Middle frontal gyrus (tissue), 1 donor: ENCODE results near the gene PFKP.

Source experiments
- DNase-seq: peaks from one replicate; pipeline ENCODE4 v3.0.0-alpha.2; 2015; ENCODE audit warnings: low spot score; ENCODE audit errors: extremely low spot score

The PFKP gene

DNA sequence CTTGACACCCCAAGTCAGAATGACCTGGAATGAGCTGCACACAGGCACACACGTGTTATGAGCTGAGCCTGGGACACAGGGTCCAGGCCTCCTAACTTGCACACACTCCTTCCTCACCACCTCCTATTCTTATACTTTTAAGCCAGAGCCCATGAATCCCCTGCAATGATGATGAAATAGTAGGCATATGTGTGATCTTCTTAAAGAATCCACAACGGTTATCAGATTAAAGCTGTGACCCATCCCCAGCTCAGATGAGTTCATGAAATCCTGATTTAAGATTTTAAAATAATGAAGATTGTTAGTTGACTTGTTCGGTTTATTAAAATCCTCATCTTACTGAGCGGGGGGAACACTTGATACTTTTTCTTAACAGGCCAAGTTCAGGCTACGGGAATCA lies 66.6 kb downstream of the PFKP start:
- DNase-seq = no peak

DNA sequence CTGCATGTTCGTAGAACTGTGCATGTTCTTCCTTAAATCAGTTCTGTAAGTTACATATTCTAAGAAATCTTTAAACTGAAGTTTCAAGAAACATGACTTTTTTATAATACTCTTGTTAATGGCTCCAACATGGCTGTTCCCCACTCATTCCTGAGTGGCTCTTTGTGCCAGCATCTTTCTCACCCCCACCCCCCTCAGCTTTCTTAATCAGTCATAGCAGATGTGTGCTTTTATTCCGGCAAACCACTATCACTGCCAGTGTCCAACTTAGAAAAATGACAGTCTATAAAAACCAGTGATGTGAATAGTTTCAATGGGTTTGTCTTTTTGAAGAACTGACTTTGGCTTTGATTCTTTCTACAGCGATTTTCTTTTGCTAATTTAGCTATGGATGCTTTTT lies 67.7 kb downstream of the PFKP start:
- DNase-seq = no peak

DNA sequence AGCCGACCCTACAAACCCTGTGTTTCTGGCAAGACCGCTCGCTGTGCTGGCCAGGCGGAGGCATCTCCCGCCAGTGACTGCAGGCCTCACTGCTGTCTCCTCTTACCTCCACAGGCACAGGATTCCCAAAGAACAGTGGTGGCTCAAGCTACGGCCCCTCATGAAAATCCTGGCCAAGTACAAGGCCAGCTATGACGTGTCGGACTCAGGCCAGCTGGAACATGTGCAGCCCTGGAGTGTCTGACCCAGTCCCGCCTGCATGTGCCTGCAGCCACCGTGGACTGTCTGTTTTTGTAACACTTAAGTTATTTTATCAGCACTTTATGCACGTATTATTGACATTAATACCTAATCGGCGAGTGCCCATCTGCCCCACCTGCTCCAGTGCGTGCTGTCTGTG lies 69.0 kb downstream of the PFKP start:
- DNase-seq = no peak

DNA sequence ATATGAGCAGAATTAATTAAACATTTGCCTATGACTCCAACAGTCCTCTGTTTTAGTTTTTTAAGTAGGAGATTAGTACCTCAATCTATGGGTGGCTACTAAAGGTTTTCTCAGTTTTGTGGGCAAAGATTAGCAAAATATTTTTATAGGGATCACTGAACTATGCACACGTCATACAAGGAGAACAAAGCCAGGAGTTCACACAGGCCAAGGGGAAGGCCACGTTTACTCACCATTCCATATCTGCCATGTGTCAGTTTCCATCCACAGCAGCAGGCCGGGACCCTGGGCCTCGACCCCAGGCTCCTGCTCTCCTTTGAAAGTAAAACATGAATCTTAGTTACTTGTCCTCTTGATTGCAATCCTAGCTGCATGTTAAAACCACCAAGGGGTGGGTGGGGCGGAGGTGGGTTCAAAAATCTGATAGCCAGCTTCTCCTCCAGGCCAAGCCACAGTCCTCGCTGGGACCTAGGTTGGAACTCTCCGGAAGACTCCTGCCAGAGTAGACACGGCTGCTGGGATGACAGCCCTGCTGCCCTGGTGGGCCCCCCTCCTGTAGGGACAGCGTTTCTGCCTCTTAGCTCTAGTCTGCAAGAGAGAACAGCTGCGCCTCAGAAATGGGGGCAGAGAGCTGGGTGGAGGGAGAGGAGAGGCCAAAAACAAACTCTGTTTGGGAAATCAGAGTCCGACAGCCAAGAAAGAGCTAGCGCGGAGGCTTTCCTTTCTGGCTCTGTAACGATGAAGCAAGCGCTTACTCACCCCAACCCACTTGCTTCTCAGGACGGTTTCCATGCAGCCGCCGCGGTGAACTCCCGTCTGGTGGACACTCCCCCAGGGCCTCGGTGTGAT lies 69.6 kb downstream of the PFKP start:
- peak; percentile 40 for DNase-seq

DNA sequence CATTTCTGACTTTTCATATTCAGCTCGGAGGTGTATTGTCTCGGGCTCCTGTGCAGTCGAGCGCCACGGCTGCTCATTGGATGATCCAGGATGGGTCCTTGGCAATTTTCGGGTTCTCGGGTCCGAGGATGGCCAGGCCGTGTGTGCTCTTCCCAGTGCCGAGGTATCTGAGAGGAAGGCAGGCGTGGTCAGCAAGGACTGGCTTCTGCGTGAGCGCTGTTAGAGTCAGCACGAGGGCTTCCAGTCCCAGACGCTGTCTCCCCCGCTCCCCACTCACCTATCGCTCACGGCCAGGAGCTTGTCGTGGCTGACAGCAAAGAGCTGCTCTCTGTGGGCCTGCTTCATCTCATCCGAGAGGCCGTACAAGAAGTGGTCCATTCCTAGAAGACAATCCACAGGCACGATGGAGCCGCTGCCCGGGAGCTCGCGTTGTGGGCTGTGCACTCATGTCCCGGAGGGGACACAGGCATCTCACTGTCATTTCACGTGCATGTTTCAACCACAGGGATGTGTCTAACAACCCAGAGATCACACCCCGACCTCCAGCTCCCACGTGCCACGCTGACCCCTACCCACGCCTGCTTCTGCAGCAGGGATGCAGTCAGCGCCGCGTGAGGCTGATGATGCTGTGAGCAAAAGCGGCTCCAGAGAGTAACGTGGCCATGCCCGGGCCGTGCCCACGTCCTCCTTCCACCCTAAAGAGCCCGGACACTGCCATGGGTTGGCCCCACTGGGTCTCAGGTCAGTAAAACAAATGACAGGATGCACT lies 70.8 kb downstream of the PFKP start:
- no peak for DNase-seq

DNA sequence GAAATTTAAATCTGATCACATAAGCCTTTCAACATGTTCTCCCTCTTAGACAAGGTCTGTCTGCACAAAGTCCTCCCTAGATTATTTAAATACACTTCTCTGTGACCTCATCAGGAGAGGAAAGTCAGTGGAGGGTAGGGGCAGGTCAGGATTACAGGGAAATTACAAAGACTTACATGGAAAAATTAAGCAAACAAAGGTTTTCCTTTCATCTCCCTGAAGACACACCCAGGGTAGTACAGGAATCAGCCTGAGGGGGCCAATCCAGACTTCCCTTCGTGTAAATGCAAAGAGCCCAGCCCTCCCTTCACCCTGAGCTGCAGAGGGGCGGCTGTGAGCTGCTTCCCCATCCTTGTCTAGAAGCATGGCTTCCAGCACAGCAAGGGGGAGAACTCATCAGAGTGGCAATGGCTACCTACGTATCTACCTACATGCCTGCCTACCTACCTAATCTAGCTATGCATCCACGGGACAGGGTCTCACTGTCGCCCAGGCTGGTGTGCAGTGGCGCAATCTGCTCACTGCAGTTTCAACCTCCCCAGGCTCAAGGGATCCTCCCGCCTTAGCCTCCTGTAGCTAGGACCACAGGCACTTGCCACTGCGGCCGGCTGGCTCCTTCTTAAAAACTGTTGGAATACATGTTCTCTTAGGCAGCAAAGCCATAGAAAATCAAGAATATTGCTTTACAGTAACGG lies 72.0 kb downstream of the PFKP start:
- DNase-seq = no peak

DNA sequence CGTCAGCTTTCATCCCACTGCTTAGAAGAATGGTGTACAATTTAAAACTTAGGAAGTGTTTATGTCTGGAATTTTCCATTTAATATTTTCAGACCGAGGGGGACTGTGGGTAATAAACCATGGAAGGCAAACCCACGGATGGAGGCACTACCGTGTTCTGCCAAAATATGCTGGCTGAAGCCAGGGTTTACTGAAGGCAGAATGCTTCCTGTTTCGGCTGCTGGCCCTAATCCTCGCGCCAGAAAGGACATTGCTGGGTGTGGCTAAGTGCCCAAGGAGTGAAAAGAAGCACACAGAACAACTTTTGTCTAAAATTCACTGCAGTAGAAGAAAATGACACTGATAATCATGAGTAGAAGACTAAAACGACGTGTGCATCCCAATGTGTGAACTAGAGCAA lies 72.9 kb downstream of the PFKP start:
- no peak for DNase-seq

DNA sequence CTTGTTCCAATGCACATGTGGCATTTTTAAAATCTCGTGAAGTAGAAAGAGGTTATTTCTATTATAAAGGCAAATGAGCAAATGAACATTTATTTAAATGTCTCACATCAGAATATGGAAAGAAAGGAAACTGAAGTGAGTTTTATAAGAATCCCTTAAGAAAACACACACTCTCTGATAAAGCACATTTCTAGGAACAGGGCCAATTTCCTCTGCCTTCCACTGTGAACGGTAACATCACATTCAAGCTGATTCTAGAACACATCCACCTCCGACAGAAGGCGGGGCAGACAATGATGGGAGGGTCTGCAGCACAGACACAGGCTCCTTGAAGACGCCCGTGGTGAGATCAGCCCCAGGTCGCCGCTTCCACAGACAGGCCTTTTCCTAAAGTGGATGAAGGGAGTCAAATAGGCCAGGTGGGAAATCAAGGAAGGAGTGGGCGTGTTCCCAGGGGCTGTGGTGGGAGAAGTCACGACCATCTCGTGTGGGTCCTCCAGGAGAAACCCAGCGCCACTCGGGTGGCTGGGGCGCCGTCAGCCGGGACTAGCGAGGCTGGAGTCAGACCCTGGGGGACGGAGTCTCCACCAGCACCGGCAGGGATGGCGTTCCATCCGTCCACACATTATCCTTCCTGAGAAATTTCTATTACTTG lies 74.1 kb downstream of the PFKP start:
- DNase-seq = no peak

DNA sequence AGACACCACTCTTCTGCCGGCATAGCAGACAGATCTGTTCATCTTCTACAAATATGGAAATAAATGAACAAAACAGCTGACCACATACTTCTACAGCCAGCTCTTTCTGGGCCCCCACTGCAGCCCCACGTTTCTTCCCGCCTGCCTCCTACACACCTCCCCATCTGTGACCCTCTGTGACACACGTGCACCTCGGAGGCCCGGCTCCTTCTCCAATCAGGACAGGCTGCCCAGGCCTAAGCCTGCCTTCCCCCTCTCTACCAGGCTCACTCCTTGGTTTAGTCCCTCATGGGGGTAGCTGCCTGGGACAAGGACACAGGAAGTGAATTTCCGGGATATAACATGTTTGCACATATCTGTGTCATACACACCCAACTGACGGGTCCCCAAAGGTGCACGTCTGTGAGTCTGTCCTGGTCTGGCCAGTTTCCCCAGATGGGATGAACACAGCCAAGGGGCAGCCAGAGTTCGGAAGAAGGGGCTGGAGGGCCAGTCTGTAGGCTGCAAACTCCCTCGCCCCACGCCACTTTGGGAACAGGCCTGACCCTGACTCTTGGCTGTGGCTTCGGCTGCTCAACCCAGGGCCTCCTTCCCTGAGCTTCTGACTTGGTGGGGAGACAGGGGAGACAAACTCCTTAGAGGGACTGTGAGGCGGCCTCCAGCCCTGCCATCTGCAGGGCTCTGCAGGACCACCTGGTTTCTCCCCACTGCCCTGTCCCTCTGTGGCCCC lies 75.0 kb downstream of the PFKP start:
- DNase-seq = no peak

DNA sequence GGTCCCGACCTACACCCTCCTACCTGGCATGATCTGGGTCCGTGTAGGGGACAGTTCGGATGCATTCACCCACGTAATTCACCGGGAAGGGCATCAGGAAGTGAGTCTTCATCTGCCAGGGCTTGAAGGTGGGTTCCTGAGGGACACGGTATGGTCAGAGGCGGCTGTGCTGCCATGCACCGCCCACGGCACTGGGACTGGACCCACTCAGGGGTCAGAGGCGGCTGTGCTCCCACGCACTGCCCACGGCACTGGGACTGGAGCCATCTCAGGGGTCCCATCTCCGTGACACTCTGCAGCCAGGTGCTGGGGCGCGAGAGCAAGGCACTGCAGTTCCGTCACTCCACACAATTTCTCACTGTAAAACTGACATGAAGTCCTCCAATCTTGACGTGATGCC lies 76.0 kb downstream of the PFKP start:
- no peak for DNase-seq

DNA sequence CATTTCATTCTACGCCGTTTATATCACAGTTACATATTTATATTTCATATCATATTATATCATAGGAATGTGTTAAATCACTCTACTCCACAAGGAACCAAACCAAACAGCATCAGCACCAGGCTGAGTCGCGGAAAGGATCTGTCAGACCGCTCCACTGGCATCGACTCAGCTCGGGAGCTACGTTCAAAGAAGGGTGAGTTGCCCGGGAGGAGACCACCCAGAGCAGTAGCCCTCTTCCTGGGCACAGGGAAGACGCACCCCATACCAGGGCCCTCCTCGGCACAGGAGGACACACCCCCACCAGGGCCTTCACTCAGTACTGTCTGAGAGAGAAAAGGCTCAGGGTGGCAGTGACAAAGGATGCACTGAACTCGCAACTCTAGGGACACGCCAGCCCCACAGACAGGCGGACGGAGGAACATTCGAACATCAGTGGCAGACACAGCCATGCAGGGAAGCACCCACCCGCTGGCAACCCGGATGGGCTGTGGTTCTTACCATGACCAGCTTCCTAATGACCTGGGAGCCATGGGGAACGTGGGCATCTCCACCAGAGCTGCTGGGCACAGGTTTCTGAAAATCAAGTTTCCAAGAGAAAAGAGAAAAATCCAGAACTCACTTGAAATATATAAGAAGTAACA lies 76.6 kb downstream of the PFKP start:
- DNase-seq = no peak

DNA sequence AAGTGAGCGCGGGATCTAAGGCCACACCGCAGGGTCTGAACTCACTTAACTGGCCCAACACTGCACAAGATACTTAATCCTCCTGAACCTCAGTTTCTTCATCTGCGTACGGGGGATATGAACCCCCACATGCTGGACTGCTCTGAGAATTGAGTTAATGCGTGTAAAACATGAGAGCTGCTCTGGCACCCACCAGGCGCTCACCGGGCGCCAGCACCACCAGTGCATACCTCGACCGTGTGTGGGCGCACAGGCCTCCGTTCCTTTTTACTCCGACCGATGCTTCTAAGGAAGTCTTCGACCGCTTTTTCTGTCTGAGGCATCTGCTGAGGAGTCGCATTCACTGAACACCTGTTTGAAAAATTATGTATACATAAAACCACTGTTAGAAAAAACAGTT lies 78.0 kb downstream of the PFKP start:
- no peak for DNase-seq

DNA sequence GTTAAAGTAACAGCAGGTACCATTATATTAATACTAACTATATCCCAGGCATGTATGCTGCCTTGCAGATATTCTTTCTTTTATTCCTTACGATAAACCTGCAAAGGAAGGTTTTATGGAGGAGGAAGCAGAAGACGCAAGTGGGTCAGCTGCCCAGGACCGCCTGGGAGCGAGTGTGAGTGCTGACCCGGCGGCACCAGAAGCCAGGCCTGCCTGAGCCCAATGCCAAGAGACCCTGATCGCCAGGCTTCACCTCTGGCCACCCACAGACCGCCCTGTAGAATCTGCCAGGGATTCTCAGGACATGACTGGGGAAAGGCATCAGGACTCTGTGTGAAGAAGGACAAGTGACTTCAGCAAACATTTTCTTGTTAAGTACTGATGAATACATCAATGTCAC lies 78.9 kb downstream of the PFKP start:
- no peak for DNase-seq

DNA sequence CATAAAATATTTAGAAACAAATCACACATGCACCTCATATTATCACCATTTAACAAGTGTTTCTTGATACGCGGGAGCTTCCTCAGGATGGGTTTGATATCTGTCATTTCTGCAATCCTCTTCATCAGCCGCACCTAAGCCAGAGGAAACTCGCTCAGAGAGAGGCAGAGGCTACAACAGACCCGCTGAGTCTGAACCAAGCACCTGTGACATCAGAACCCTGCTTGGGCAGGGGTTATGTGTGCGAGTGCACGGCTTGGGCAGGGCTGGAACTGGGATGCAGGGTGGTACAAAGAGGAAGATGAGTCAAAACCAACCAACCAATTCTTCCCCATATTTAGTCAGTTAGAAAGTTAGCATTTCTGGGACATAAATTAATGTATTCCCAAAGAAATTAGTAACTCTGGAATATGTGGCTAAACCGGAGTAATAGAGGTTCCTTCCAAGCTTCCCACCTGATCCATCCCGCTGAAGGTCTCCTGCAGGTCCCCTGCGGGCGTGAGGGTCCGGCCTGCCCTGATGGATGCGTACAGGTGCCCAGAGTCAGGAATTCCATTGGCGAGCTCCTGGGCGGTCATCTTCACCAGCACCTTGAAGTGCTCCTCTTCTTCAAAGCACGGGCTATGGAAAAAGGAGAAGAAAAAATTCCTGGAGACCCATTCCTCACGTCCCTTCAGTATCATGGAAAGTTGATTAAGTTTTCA lies 79.9 kb downstream of the PFKP start:
- no peak for DNase-seq

DNA sequence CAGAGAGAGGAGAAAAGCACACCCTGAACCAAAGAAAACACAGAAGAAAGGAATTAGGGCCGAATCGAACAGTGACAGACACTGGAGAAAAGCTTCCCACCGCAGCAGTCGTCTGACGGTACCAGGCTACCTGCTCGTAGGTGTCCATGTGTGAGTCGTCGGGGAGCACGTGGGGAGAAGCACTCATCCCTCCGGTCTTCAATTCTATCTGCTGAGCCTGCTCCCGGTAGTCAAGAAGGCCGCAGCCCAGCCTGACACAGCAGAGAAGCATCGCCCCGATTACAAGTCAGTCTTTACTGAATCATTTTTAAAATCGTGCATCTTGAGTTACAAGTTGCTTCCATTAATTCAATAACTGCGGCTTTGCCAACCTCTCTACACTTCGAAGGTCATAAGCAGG lies 80.7 kb downstream of the PFKP start:
- no peak for DNase-seq

DNA sequence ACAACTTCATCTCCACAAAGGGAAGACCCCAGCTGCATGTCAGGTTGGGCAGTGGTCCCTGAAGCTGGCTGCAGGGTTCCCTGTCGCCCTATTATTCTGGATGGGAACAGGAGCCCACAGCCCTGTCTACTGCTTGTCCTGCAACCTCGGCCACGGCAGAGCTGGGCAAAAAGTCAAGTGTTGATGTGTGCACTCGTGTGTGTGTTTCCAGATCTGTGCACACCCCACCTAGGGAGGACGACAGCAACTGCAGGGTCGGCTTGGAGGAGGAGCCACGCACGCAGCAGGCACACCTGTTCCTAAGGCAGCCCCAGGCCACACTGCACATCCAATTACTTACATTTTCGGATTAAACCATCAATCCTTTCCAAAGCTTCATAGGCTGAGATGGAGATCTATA lies 81.6 kb downstream of the PFKP start:
- no peak for DNase-seq

DNA sequence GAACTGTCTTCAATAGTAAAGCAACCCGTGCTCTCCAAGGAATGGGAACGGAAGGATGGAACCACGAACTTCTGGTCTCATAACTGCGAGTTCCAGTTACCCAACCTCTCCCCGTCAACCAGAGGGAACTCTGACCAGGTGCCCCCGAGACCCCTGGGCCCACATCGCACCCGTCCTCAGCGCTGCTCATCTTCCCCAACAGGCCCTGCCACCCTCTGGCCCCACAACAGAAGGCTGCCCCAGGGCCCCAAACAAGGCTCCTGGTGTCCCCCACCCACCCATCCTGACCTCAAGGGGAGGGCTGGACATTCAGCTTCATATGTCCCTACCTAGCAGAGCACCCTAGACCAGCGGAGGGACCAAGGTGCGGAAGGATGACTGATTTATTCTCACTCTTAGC lies 82.6 kb downstream of the PFKP start:
- DNase-seq = no peak

DNA sequence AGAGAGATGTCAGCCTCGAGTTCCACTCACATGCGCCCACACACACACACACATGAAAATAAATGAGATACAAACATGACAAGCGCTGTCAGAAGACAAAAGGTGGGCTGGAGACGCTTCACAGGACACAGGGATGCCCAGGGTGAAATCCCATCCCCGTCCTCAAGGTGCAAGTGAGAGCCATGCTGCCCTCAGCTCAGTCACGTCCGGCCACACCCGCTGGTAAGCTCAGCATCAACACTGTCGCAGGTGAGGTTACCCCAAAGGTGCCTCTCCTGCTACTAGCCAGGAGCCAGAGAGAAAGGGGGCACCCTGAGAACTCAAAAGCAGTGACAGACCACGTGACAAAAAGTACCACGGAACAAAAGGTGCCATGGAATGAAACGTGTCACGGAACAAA lies 83.0 kb downstream of the PFKP start:
- DNase-seq = no peak

DNA sequence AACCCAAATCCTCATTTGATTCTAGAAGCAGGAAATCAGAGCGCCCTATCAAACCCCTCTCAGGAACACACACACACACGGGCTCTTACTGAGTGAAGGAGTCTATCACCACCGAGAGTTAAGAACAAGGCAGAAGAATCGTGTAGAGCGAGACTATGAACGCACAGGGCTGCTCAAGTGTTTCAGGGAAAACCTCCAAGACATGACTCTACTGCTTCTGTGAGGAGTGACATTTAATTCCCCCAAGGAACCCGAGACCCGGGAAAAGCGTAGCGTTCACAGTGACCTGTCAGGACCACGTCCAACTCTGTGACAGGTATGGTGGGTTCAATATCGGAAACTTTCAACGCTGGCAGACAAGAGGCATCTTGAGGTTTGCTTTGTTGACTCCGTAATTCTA lies 83.6 kb downstream of the PFKP start:
- DNase-seq = no peak
